ENCODE data around the gene KIRREL3.

The KIRREL3 gene

DNA sequence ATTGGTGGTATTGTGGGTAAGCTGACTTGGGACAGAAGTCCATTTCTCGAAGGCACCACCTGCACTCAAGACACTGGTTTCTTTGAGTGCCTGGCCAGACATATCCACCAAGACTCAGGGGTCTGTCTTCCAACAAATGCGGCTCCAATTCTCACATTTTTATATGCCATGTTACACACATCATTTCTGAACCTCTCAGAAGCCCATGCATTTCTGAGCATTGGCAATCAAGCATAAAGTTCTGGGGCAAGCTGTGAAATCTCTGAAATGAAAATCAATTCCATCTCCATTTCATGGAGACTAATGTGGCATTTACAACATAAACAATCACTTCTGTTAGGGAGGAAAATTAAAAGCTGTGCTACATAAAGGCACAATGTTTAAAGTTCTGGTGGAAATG lies 243.7 kb downstream of the KIRREL3 start:
- no peak overlapping the region for H3K9ac ChIP-seq (ENCODE audit: low read length in 5 of 5)

DNA sequence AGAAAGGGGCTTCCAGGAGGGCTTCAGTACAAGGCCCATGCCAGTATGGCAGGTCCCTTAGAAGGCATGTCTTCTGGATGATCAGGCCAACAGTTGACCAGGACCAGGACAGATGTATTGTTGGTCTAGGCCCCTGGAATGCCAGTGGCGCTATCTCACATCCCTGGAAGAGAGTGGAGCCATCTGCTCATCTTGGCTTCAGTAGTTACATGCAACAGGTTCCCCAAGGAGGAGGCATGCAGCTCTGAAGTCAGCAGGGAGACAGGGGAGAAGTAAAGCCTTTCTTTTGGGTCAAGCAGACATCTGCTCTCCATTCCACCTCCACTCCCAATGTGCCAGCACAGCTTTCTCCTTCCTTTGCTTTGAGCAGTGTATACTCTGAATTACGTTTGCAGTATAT lies 244.1 kb downstream of the KIRREL3 start:
- Histone ChIP-seq H3K27me3 (ENCODE audit: control insufficient read depth in 5 of 5, insufficient read depth in 4 of 5, low read length in 5 of 5) (peaks cover 0 to 2% (median 0%) of the 10 kb centered on the region in 5 donors), H3K36me3 (ENCODE audit: control insufficient read depth in 5 of 5, insufficient read depth in 5 of 5, low read length in 5 of 5) (no peaks in the 10 kb centered on the region), H3K9ac (ENCODE audit: low read length in 5 of 5) (no peak overlapping the region), H3K27ac (ENCODE audit: low read depth, low read length) (no peak overlapping the region), H3K9me3 (ENCODE audit: control insufficient read depth in 5 of 5, low read length in 5 of 5) (no peaks in the 10 kb centered on the region), H3K4me3 (ENCODE audit: low read depth in 1 of 5, low read length in 5 of 5) (no peak overlapping the region), H3K4me1 (ENCODE audit: control insufficient read depth in 5 of 5, insufficient read depth in 5 of 5, low read length in 5 of 5) (no peaks in the 10 kb centered on the region)

More for the DNA sequence above, 243.7 kb downstream of the KIRREL3 start:
- Histone ChIP-seq H3K27me3 (ENCODE audit: control insufficient read depth in 5 of 5, insufficient read depth in 4 of 5, low read length in 5 of 5) (peaks cover 0 to 2% (median 0%) of the 10 kb centered on the region in 5 donors), H3K4me3 (ENCODE audit: low read depth in 1 of 5, low read length in 5 of 5) (no peak overlapping the region), H3K9me3 (ENCODE audit: control insufficient read depth in 5 of 5, low read length in 5 of 5) (no peaks in the 10 kb centered on the region), H3K36me3 (ENCODE audit: control insufficient read depth in 5 of 5, insufficient read depth in 5 of 5, low read length in 5 of 5) (no peaks in the 10 kb centered on the region), H3K4me1 (ENCODE audit: control insufficient read depth in 5 of 5, insufficient read depth in 5 of 5, low read length in 5 of 5) (no peaks in the 10 kb centered on the region), H3K27ac (ENCODE audit: low read depth, low read length) (no peak overlapping the region)

DNA sequence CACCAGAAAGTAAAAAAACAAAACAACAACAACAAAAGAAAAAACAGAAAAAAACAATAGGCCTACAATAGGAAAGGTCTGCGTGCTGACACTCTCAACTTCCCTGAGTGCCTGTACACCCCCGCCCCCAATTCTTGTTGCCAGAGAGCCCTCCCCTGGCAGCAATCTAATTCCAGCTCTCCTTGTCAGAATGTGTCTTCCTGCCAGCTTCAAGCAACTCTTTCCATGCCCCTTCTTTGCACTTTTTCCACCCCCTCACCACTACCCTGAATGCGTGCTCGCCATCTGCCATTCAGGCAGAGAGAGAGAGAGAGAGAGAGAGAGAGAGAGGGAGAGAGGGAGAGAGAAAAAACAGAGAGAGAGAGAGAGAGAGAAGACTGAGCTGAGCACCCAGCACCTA lies 245.0 kb downstream of the KIRREL3 start:
- Histone ChIP-seq H3K4me3 (ENCODE audit: low read depth in 1 of 5, low read length in 5 of 5) (no peak overlapping the region), H3K36me3 (ENCODE audit: control insufficient read depth in 5 of 5, insufficient read depth in 5 of 5, low read length in 5 of 5) (no peaks in the 10 kb centered on the region), H3K27ac (ENCODE audit: low read depth, low read length) (no peak overlapping the region), H3K4me1 (ENCODE audit: control insufficient read depth in 5 of 5, insufficient read depth in 5 of 5, low read length in 5 of 5) (no peaks in the 10 kb centered on the region), H3K9me3 (ENCODE audit: control insufficient read depth in 5 of 5, low read length in 5 of 5) (no peaks in the 10 kb centered on the region), H3K27me3 (ENCODE audit: control insufficient read depth in 5 of 5, insufficient read depth in 4 of 5, low read length in 5 of 5) (no peaks in the 10 kb centered on the region), H3K9ac (ENCODE audit: low read length in 5 of 5) (no peak overlapping the region)

DNA sequence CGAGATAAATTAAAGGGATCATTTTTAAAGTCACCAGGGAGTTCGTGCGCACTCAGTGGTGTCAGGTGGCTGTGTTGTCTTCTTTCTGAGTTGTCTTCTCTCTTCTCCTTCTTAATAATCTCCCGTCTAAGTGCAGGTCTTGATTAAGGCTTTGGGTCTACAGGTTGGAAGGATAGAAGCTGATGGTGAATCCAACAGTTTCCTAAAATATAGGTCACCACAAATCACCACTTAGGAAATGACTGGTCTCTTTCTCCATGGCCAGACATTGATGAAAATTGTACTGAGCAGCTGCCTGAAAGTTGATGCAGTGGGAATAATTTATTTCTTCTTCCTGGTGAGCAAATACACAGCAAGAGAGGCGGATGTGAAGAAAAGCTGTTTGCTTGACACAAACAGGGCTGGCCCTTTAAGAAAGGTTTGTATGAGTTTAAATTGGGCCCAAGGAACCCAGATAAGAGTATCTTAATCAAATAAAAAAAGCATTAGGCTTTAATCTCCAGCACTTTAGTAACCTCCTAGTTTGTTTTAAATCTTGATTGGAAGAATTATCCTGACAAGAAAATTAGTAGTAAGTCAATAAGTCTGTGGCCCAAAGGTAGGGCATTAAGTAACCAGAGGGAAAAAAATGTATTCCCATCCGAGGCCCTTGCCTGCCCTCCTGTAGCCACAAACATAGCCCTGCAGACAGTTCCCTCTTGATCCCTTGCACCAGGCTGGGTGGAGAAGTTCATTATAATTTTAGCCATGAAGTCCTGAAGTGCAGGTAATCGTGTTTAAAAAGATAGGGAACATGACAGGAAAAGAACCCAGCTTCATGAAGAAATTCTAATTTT lies 245.8 kb downstream of the KIRREL3 start:
- Histone ChIP-seq H3K27me3 (ENCODE audit: control insufficient read depth in 5 of 5, insufficient read depth in 4 of 5, low read length in 5 of 5) (no peaks in the 10 kb centered on the region), H3K4me1 (ENCODE audit: control insufficient read depth in 5 of 5, insufficient read depth in 5 of 5, low read length in 5 of 5) (no peaks in the 10 kb centered on the region), H3K9ac (ENCODE audit: low read length in 5 of 5) (no peak overlapping the region), H3K4me3 (ENCODE audit: low read depth in 1 of 5, low read length in 5 of 5) (no peak overlapping the region), H3K9me3 (ENCODE audit: control insufficient read depth in 5 of 5, low read length in 5 of 5) (peaks cover 0 to under 1% (median 0%) of the 10 kb centered on the region in 5 donors), H3K27ac (ENCODE audit: low read depth, low read length) (no peak overlapping the region), H3K36me3 (ENCODE audit: control insufficient read depth in 5 of 5, insufficient read depth in 5 of 5, low read length in 5 of 5) (no peaks in the 10 kb centered on the region)

DNA sequence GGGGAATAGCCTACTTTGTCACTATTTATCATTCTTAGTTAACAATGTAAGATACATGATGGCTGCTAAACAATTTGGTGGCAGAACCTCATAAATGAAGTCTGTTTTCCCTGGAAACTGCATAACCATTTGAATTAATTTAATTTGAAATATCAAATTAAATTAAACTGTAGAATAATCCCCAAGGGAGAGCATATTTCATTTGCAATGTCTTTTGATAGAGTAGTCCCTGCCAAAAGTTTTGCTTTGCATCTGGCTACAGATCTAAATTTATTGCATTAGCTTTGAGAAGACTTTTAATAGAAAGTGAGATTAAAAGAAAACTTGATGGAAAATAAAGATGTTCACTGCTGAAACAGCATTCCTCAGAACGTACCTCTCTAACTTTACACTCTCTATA lies 246.6 kb downstream of the KIRREL3 start:
- H3K4me1 ChIP-seq (ENCODE audit: control insufficient read depth in 5 of 5, insufficient read depth in 5 of 5, low read length in 5 of 5): no peaks in the 10 kb centered on the region
- no peaks in the 10 kb centered on the region for H3K36me3 ChIP-seq (ENCODE audit: control insufficient read depth in 5 of 5, insufficient read depth in 5 of 5, low read length in 5 of 5)
- H3K27ac ChIP-seq (ENCODE audit: low read depth, low read length): no peak overlapping the region
- peaks cover 0 to 2% (median 0%) of the 10 kb centered on the region in 5 donors for H3K9me3 ChIP-seq (ENCODE audit: control insufficient read depth in 5 of 5, low read length in 5 of 5)
- no peak overlapping the region for H3K4me3 ChIP-seq (ENCODE audit: low read depth in 1 of 5, low read length in 5 of 5)
- H3K27me3 ChIP-seq (ENCODE audit: control insufficient read depth in 5 of 5, insufficient read depth in 4 of 5, low read length in 5 of 5): no peaks in the 10 kb centered on the region
- H3K9ac ChIP-seq (ENCODE audit: low read length in 5 of 5): no peak overlapping the region

DNA sequence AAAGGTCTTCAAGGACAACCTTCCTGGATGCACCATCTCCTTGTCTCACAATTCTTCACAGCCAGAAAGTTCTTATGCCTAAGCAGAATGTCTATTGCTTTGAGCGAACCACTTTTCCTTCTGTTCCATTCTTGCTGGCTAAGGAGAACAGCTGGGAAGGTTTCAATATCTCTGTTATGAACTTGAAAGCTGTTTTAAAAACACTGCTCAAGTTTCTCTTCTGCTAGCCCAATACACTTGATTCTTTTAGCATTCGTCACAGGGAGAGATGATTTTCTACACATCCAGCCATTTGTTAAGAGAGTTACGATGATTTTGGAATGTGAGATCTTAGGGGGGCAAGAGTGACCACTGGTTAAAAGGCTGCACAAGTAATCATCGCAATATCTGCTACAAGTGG lies 249.3 kb downstream of the KIRREL3 start:
- H3K27me3 ChIP-seq (ENCODE audit: control insufficient read depth in 5 of 5, insufficient read depth in 4 of 5, low read length in 5 of 5): no peaks in the 10 kb centered on the region
- no peak overlapping the region for H3K27ac ChIP-seq (ENCODE audit: low read depth, low read length)
- no peak overlapping the region for H3K4me3 ChIP-seq (ENCODE audit: low read depth in 1 of 5, low read length in 5 of 5)

DNA sequence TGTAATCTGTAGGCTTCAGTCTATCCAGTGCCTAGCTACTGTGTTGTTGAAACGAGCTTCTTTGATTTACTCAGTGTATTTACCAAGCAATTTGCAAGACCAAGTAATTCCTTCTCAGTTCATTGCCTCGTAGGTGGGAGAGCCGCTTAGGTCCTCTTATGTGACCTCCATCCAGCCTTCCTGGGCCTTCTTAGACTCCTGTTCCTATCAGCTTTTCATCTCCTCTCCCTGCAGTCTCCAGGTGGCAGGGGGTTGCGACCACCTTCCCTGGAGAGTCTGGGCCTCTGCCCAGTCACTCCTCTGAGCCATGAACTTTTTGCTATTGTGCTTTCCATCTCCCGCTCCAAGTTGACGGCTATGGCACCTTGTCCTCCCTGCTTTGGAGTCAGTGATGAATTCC lies 251.8 kb downstream of the KIRREL3 start:
- Histone ChIP-seq H3K36me3 (ENCODE audit: control insufficient read depth in 5 of 5, insufficient read depth in 5 of 5, low read length in 5 of 5) (no peaks in the 10 kb centered on the region), H3K27ac (ENCODE audit: low read depth, low read length) (no peak overlapping the region), H3K4me3 (ENCODE audit: low read depth in 1 of 5, low read length in 5 of 5) (no peak overlapping the region), H3K4me1 (ENCODE audit: control insufficient read depth in 5 of 5, insufficient read depth in 5 of 5, low read length in 5 of 5) (no peaks in the 10 kb centered on the region), H3K9me3 (ENCODE audit: control insufficient read depth in 5 of 5, low read length in 5 of 5) (peaks cover 0 to 2% (median 0%) of the 10 kb centered on the region in 5 donors), H3K27me3 (ENCODE audit: control insufficient read depth in 5 of 5, insufficient read depth in 4 of 5, low read length in 5 of 5) (no peaks in the 10 kb centered on the region), H3K9ac (ENCODE audit: low read length in 5 of 5) (no peak overlapping the region)

More for the DNA sequence above, 249.3 kb downstream of the KIRREL3 start:
- Histone ChIP-seq H3K4me1 (ENCODE audit: control insufficient read depth in 5 of 5, insufficient read depth in 5 of 5, low read length in 5 of 5) (no peaks in the 10 kb centered on the region), H3K36me3 (ENCODE audit: control insufficient read depth in 5 of 5, insufficient read depth in 5 of 5, low read length in 5 of 5) (no peaks in the 10 kb centered on the region), H3K9me3 (ENCODE audit: control insufficient read depth in 5 of 5, low read length in 5 of 5) (peaks cover 0 to 2% (median 0%) of the 10 kb centered on the region in 5 donors), H3K9ac (ENCODE audit: low read length in 5 of 5) (no peak overlapping the region)

DNA sequence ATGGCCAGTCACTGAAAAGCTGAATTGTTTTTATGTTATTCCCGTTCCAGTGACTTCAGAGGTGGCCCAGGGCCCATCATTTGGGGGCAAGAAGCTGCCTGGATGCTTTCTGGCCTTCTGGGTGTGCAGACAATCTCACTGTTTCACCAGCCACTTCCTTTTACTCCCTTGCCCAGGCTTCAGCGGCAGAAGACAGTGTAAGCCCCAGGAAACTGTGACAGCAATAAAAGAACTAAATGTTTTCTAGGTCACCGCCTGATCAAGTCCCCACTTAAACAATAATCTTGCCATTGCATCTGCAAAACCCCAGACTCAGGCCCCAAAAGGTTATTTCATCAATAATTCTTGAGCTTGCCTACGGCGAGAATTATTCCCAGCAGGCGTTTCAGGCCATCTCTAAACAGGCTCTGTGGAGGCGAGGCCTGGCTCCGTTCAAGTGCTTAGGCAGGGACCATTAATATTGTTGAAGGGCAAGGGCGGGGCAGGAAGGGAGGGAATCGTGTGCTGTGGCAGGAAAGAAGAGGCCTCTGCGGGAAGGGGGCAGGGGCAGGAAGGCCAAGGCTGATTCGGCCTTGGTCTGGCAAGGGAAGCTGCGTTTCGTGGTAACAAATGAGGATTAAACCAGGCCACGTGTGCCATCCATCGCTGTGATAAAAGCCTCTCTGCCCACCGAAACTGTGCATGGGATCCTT lies 252.3 kb downstream of the KIRREL3 start:
- Histone ChIP-seq H3K9me3 (ENCODE audit: control insufficient read depth in 5 of 5, low read length in 5 of 5) (peaks cover 0 to 2% (median 0%) of the 10 kb centered on the region in 5 donors), H3K27me3 (ENCODE audit: control insufficient read depth in 5 of 5, insufficient read depth in 4 of 5, low read length in 5 of 5) (no peaks in the 10 kb centered on the region), H3K4me3 (ENCODE audit: low read depth in 1 of 5, low read length in 5 of 5) (no peak overlapping the region), H3K9ac (ENCODE audit: low read length in 5 of 5) (no peak overlapping the region), H3K27ac (ENCODE audit: low read depth, low read length) (no peak overlapping the region), H3K4me1 (ENCODE audit: control insufficient read depth in 5 of 5, insufficient read depth in 5 of 5, low read length in 5 of 5) (no peaks in the 10 kb centered on the region), H3K36me3 (ENCODE audit: control insufficient read depth in 5 of 5, insufficient read depth in 5 of 5, low read length in 5 of 5) (no peaks in the 10 kb centered on the region)

DNA sequence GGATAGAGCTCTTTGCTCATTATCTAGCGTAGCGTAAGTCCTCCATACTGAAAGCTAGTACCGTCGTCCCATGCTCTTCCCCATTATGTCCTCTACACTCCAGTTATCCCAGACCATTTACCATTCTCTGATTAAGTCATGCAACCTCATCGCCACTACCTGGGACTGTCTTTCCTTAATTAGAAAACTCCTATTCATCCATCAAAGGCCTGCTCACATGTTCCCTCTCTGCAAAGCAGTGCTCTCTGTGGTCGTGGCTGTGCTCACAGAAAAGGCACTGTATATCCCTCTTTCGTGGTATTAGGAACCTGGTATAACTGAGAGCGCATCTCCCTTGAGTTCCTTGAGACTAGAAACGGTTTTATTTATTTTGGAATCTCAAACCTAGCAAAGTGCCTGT lies 253.3 kb downstream of the KIRREL3 start:
- Histone ChIP-seq H3K9me3 (ENCODE audit: control insufficient read depth in 5 of 5, low read length in 5 of 5) (peaks cover 0 to 2% (median 0%) of the 10 kb centered on the region in 5 donors), H3K27ac (ENCODE audit: low read depth, low read length) (no peak overlapping the region), H3K4me1 (ENCODE audit: control insufficient read depth in 5 of 5, insufficient read depth in 5 of 5, low read length in 5 of 5) (no peaks in the 10 kb centered on the region), H3K4me3 (ENCODE audit: low read depth in 1 of 5, low read length in 5 of 5) (no peak overlapping the region), H3K27me3 (ENCODE audit: control insufficient read depth in 5 of 5, insufficient read depth in 4 of 5, low read length in 5 of 5) (no peaks in the 10 kb centered on the region), H3K36me3 (ENCODE audit: control insufficient read depth in 5 of 5, insufficient read depth in 5 of 5, low read length in 5 of 5) (no peaks in the 10 kb centered on the region), H3K9ac (ENCODE audit: low read length in 5 of 5) (no peak overlapping the region)

DNA sequence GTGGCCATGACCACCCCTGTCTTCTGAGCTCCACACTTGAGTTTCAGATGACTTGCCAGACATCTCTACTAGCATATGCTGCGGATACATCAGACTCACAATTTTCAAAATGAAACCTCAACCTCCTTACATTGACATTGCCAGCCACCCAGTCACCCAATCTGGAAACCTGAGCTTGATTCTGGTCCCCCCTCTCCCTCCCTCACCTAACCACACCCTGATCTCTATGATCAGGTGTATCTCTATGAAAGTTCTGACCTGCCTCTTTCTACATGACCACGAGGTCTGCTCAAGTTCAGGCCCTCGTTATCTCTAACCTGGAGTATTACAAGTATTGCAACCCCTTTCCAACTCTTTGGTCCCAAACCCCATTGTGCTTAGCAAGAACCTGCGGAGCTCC lies 254.1 kb downstream of the KIRREL3 start:
- Histone ChIP-seq H3K27ac (ENCODE audit: low read depth, low read length) (no peak overlapping the region), H3K27me3 (ENCODE audit: control insufficient read depth in 5 of 5, insufficient read depth in 4 of 5, low read length in 5 of 5) (no peaks in the 10 kb centered on the region), H3K9me3 (ENCODE audit: control insufficient read depth in 5 of 5, low read length in 5 of 5) (peaks cover 0 to 2% (median 0%) of the 10 kb centered on the region in 5 donors), H3K4me3 (ENCODE audit: low read depth in 1 of 5, low read length in 5 of 5) (no peak overlapping the region), H3K36me3 (ENCODE audit: control insufficient read depth in 5 of 5, insufficient read depth in 5 of 5, low read length in 5 of 5) (no peaks in the 10 kb centered on the region), H3K9ac (ENCODE audit: low read length in 5 of 5) (no peak overlapping the region), H3K4me1 (ENCODE audit: control insufficient read depth in 5 of 5, insufficient read depth in 5 of 5, low read length in 5 of 5) (no peaks in the 10 kb centered on the region)

Data from subcutaneous abdominal adipose tissue (tissue), 5 donors.